HG02759 (cell line): ENCODE measurements around the gene GDE1.
"Not testable (repeated sequence)": the region's sequence is repeated elsewhere in the genome, so short reads cannot be mapped to it uniquely, and the experiment has no call there.

Experiments
- ATAC-seq: cut with Tn5 transposase; IDR thresholded peaks from one replicate; pipeline ENCODE4 v1.9.1; 2021; ENCODE audit warnings: mild to moderate bottlenecking, moderate library complexity; ENCODE audit not compliant: unreplicated experiment

The GDE1 gene

GRCh38 chr16:19521471-19522396 lies at the start of gene GDE1:
GDE1 (minus strand) TSS chr16:19522098; CDS start chr16:19521964, 134 bp downstream.
- peak; percentile 80 for ATAC-seq

- no peak for ATAC-seq
Measured at GRCh38 chr16:19567560-19567959, 45.7 kb upstream of the GDE1 start.

- ATAC-seq, result no peak
Measured at GRCh38 chr16:19566362-19566761, 44.5 kb upstream of the GDE1 start.

- ATAC-seq, result no peak
Measured at GRCh38 chr16:19563377-19563776, 41.5 kb upstream of the GDE1 start.

- no peak for ATAC-seq
Measured at GRCh38 chr16:19560078-19560477, 38.2 kb upstream of the GDE1 start.

GRCh38 chr16:19559242-19559910 lies 37.5 kb upstream of the GDE1 start:
- ATAC-seq, result no peak

- ATAC-seq, result no peak
Measured at GRCh38 chr16:19555938-19556771, 34.3 kb upstream of the GDE1 start.

GRCh38 chr16:19555186-19555937 lies 33.5 kb upstream of the GDE1 start, which contains the start of gene VPS35L:
VPS35L (plus strand) TSS chr16:19555703; CDS start chr16:19555730, 27 bp downstream.
- ATAC-seq, result peak; percentile 97

GRCh38 chr16:19549673-19550072 lies 27.8 kb upstream of the GDE1 start:
- no peak for ATAC-seq

GRCh38 chr16:19548144-19548543 lies 26.2 kb upstream of the GDE1 start:
- no peak for ATAC-seq

- ATAC-seq, result not testable (repeated sequence)
Measured at GRCh38 chr16:19543278-19543996, 21.5 kb upstream of the GDE1 start.

- ATAC-seq, result no peak
Measured at GRCh38 chr16:19542138-19542821, 20.4 kb upstream of the GDE1 start.

GRCh38 chr16:19540241-19540970 lies 18.5 kb upstream of the GDE1 start:
- ATAC-seq, result no peak

GRCh38 chr16:19532601-19533000 lies 10.7 kb upstream of the GDE1 start:
- ATAC-seq, result no peak

- no peak for ATAC-seq
Measured at GRCh38 chr16:19528666-19529065, 6.8 kb upstream of the GDE1 start.

GRCh38 chr16:19527161-19527560 lies 5.3 kb upstream of the GDE1 start:
- ATAC-seq, result no peak

- no peak for ATAC-seq
Measured at GRCh38 chr16:19525385-19525723, 3.5 kb upstream of the GDE1 start.

GRCh38 chr16:19524616-19525384 lies 2.9 kb upstream of the GDE1 start:
- ATAC-seq, result no peak
